ENCODE measurements around the gene CD109. TPM values are rescaled to one million over a fixed set of nuclear protein-coding genes. Genes with fewer than 3 reads are reported as not detected.
A peak's percentile ranks its signal among the peaks of the same experiment; 100 is the strongest.

The CD109 gene
- total RNA-seq, 4 donors from 2014 or later, result 1.3 to 3.8 (median 2.8) TPM

- no peak for ATAC-seq
- no peaks in the 10 kb centered on the region for H3K9me3 ChIP-seq
- no peak overlapping the region for H3K4me3 ChIP-seq
- no peaks in the 10 kb centered on the region for H3K27me3 ChIP-seq
- intact Hi-C loops (cut with DNase I; ENCODE audit: low total_unique reads), result loop anchor here (10.0 kb wide), 1 partner anchor 220 kb away; no protein-coding TSS in a partner anchor
- H3K27ac ChIP-seq, result no peak overlapping the region
- no peaks in the 10 kb centered on the region for H3K4me1 ChIP-seq
- in situ Hi-C loops (cut with MboI; ENCODE audit: low sequenced_read_pairs in 4 of 4), result loop anchor here (10.0 to 25.0 kb wide), 3 partner anchors 60 to 1480 kb away; partner anchors contain the start of gene COL12A1 (in 1 of the 4)
- no peaks in the 10 kb centered on the region for H3K36me3 ChIP-seq
- no peak for DNase-seq
- TF ChIP-seq CTCF (IDR thresholded peaks at IDR 0.05 in 4 of 5, conservative IDR thresholded peaks at IDR 0.05 in 1 of 5) (no peak), POLR2A (IDR thresholded peaks at IDR 0.05) (no peak)
Observed at GRCh38 chr6:73734832-73735453, 38.9 kb downstream of the CD109 start.

GRCh38 chr6:73738367-73739028 lies 42.5 kb downstream of the CD109 start:
- Histone ChIP-seq H3K27ac (no peak overlapping the region), H3K4me1 (no peaks in the 10 kb centered on the region), H3K36me3 (no peaks in the 10 kb centered on the region), H3K4me3 (no peak overlapping the region), H3K9me3 (no peaks in the 10 kb centered on the region), H3K27me3 (no peaks in the 10 kb centered on the region)
- DNase-seq (no peak), ATAC-seq (no peak)
- TF ChIP-seq POLR2A (IDR thresholded peaks at IDR 0.05), result no peak
- no peak for TF ChIP-seq CTCF (IDR thresholded peaks at IDR 0.05 in 4 of 5, conservative IDR thresholded peaks at IDR 0.05 in 1 of 5)
- in situ Hi-C loops (cut with MboI; ENCODE audit: low sequenced_read_pairs in 4 of 4) (loop anchor here (10.0 to 25.0 kb wide), 3 partner anchors 64 to 1476 kb away; partner anchors contain the start of gene COL12A1 (in 1 of the 4)), intact Hi-C loops (cut with DNase I; ENCODE audit: low total_unique reads) (loop anchor here (1.0 to 10.0 kb wide), 2 partner anchors 224 to 1471 kb away; no protein-coding TSS in a partner anchor)

- TF ChIP-seq CTCF (IDR thresholded peaks at IDR 0.05 in 4 of 5, conservative IDR thresholded peaks at IDR 0.05 in 1 of 5) (peak; percentile 36 to 66 (median 56)), POLR2A (IDR thresholded peaks at IDR 0.05) (no peak)
- H3K4me3 ChIP-seq, result no peak overlapping the region
- H3K27ac ChIP-seq, result no peak overlapping the region
- no peaks in the 10 kb centered on the region for H3K27me3 ChIP-seq
- H3K4me1 ChIP-seq, result no peaks in the 10 kb centered on the region
- intact Hi-C loops (cut with DNase I; ENCODE audit: low total_unique reads) (loop anchor here (1.0 to 10.0 kb wide), 2 partner anchors 224 to 1470 kb away; no protein-coding TSS in a partner anchor), in situ Hi-C loops (cut with MboI; ENCODE audit: low sequenced_read_pairs in 4 of 4) (loop anchor here (10.0 to 25.0 kb wide), 3 partner anchors 64 to 1476 kb away; partner anchors contain the start of gene COL12A1 (in 1 of the 4))
- H3K9me3 ChIP-seq, result no peaks in the 10 kb centered on the region
- no peak for ATAC-seq
- no peak for DNase-seq
- no peaks in the 10 kb centered on the region for H3K36me3 ChIP-seq
Observed at GRCh38 chr6:73739096-73739495, 43.1 kb downstream of the CD109 start.

GRCh38 chr6:73742433-73742832 lies 46.4 kb downstream of the CD109 start:
- in situ Hi-C loops (cut with MboI; ENCODE audit: low sequenced_read_pairs in 4 of 4) (loop anchor here in 2 of 4 donors (10.0 to 25.0 kb wide), 2 partner anchors 1470 to 1482 kb away; partner anchors contain the start of gene COL12A1 (in 1 of the 2)), intact Hi-C loops (cut with DNase I; ENCODE audit: low total_unique reads) (no loop called here)
- no peak for ATAC-seq
- H3K27ac ChIP-seq, result no peak overlapping the region
- H3K36me3 ChIP-seq, result no peaks in the 10 kb centered on the region
- H3K4me1 ChIP-seq, result no peaks in the 10 kb centered on the region
- no peaks in the 10 kb centered on the region for H3K27me3 ChIP-seq
- no peak for DNase-seq
- H3K9me3 ChIP-seq, result no peaks in the 10 kb centered on the region
- TF ChIP-seq POLR2A (IDR thresholded peaks at IDR 0.05), result no peak
- no peak for TF ChIP-seq CTCF (IDR thresholded peaks at IDR 0.05 in 4 of 5, conservative IDR thresholded peaks at IDR 0.05 in 1 of 5)
- H3K4me3 ChIP-seq, result no peak overlapping the region

Measured in gastrocnemius medialis (tissue), 4 donors.